ENCODE results near the gene AGFG2.

The AGFG2 gene

GRCh38 chr7:100572949-100573675 lies 34.1 kb downstream of the AGFG2 start:
- TF ChIP-seq CTCF (IDR thresholded peaks at IDR 0.05; ENCODE audit: borderline replicate concordance, insufficient read depth, low read depth, low read length): no peak
- H3K4me3 ChIP-seq (ENCODE audit: low read depth, low read length): no peak overlapping the region

- no peak for TF ChIP-seq CTCF (IDR thresholded peaks at IDR 0.05; ENCODE audit: borderline replicate concordance, insufficient read depth, low read depth, low read length)
Observed at GRCh38 chr7:100573691-100574361, 34.8 kb downstream of the AGFG2 start, which contains the start of gene SAP25. Gene SAP25, minus strand, starts transcription at chr7:100573900. Its CDS starts 158 bp downstream, at chr7:100573742.

GRCh38 chr7:100574362-100575205 lies 35.6 kb downstream of the AGFG2 start:
- no peak overlapping the region for H3K4me3 ChIP-seq (ENCODE audit: low read depth, low read length)
- no peak for TF ChIP-seq CTCF (IDR thresholded peaks at IDR 0.05; ENCODE audit: borderline replicate concordance, insufficient read depth, low read depth, low read length)

More at GRCh38 chr7:100573691-100574361, 34.8 kb downstream of the AGFG2 start, which contains the start of gene SAP25:
- H3K4me3 ChIP-seq (ENCODE audit: low read depth, low read length): no peak within 1 kb of the TSS

GRCh38 chr7:100575206-100575631 lies 36.2 kb downstream of the AGFG2 start:
- TF ChIP-seq CTCF (IDR thresholded peaks at IDR 0.05; ENCODE audit: borderline replicate concordance, insufficient read depth, low read depth, low read length): no peak
- H3K4me3 ChIP-seq (ENCODE audit: low read depth, low read length): no peak overlapping the region

- no peak for TF ChIP-seq CTCF (IDR thresholded peaks at IDR 0.05; ENCODE audit: borderline replicate concordance, insufficient read depth, low read depth, low read length)
- H3K4me3 ChIP-seq (ENCODE audit: low read depth, low read length): no peak overlapping the region
Observed at GRCh38 chr7:100575746-100576383, 36.9 kb downstream of the AGFG2 start.

GRCh38 chr7:100576384-100576993 lies 37.5 kb downstream of the AGFG2 start:
- no peak overlapping the region for H3K4me3 ChIP-seq (ENCODE audit: low read depth, low read length)
- TF ChIP-seq CTCF (IDR thresholded peaks at IDR 0.05; ENCODE audit: borderline replicate concordance, insufficient read depth, low read depth, low read length): no peak
